Stimulated activated CD4-positive, alpha-beta T cell treated with anti-CD3 and anti-CD28 coated beads, TNF-alpha, amount 100 ng/mL, for 1 hour (primary cell): ENCODE measurements around the gene ZSCAN25.
"Not testable (repeated sequence)": the region's sequence is repeated elsewhere in the genome, so short reads cannot be mapped to it uniquely, and the experiment has no call there.

Experiments
- DNase-seq, 3 donors: peaks; one replicate each; pipeline ENCODE4 v3.0.0-alpha.2; 2020; ENCODE audit warnings: low read depth in 3 of 3, low spot score in 1 of 3

ZSCAN25 gene

DNA sequence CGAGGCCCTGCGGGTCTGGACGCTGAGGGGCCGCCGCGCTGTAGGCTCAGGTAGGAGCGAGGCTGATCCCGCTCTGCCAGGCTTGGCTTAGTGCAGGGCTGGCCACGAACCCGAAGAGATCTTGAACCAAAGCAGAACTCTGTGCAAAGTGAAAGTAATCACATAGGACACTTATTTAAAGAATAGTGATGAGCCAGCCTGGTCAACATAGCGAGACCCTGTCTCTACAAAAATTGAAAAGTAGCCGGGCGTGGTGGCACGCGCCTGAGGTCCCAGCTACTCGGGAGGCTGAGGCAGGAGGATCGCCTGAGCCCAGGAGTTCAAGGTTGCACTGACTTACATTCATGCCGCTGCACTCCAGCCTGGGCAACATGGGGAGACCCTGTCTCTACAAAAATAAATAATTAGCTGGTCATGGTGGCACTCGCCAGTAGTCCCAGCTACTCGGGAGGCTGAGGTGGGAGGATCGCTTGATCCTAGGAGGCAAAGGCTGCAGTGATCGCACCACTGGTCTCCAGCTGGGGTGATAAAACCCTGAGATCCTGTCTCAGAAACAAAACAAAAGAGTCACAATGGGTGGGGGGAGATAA, 541 bp downstream of the ZSCAN25 start:
- no peak for DNase-seq

DNA sequence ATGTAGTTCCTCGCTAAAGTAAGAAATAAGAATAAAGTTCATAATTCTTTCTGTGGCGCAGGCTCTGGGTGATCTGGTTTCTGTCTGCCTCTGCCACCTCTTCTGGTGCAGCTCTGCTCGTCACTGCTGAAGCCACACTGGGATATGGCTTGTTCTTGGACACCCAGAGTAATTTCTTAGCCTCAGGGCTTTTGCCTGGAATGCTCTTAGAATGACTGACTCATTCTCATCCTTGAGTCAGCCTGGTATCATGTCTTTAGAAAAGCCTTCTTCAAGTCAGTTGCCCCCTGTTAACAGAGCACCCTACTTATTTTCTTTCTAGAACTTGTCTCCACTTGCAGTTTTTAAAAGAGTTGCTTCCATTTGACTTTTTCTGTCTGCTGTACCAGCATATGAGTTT, 2.0 kb downstream of the ZSCAN25 start:
- no peak for DNase-seq

DNA sequence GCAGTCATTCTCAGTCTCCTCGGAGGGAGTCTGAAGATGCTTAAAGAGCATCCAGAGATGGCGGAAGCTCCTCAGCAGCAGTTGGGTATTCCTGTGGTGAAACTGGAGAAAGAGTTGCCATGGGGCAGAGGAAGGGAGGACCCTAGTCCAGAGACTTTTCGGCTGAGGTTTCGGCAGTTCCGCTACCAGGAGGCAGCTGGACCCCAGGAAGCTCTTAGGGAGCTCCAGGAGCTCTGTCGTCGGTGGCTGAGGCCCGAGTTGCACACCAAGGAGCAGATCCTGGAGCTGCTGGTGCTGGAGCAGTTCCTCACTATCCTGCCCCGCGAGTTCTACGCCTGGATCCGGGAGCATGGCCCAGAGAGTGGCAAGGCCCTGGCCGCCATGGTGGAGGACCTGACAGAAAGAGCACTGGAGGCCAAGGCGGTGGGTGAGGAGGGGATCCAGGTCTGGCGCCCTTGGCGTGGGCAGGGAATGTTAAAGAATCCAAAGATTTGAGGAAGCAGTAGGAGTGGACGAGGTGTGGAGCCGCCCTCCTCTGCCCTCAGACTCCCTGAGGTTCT, 2.9 kb downstream of the ZSCAN25 start:
- DNase-seq, result no peak

DNA sequence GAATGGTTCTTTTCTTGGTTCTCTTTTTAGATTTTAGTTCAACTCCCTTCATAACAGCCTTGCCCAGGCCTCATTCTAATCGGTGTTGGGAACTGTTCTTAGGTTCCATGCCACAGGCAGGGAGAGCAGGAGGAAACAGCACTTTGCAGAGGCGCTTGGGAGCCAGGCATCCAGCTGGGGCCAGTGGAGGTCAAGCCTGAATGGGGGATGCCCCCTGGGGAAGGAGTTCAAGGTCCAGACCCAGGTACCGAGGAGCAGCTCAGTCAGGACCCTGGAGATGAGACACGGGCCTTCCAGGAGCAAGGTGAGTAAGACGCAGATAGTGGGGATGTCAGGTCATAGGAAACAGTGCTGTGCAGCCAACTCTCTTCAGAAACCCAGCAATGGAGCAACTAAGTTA, 4.5 kb downstream of the ZSCAN25 start:
- DNase-seq, result no peak

DNA sequence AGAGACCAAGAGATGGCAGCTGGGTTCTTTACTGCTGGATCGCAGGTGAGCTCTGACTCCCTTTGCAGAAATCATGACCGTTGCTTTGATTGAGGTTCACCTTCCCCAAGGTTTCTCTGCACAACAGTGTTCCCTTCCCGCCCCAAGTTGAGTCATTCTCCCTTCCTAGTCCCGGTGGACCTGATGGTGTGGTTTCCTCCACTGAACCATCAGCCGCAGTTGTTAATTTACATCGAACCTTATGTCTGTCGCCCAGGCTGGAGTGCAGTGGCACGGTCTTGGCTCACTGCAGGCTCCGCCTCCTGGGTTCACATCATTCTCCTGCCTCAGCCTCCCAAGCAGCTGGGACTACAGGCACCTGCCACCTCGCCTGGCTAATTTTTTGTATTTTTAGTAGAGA, 5.8 kb downstream of the ZSCAN25 start:
- no peak for DNase-seq

DNA sequence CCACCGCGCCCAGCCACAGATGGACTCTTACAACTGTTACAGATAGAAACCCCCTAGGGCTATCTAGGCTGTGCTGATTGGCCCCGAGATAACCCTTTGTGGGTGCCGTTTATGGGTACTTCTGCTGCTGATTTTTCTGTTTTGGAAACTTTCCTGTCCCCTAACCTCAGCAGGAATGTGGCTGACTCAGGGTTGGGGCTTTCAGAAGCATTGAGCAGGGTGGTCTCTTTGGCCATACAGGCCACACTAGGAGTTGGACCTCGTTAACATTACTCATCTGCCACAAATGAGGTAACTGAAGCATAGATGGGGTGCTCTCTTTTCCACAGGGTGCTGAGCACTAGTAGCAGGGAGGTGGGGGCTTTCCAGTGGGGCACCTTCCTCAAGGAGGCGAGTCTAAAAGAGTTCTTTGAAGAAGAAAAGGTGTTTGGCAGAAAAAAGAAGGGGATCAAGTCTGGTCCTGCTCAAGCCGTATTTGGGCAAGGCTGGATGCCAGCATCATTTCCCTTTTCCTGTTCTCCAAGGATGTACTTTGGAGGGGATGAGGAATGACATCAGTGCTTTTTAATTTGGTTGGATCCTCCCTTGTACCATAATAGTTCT, 6.4 kb downstream of the ZSCAN25 start:
- no peak for DNase-seq

DNA sequence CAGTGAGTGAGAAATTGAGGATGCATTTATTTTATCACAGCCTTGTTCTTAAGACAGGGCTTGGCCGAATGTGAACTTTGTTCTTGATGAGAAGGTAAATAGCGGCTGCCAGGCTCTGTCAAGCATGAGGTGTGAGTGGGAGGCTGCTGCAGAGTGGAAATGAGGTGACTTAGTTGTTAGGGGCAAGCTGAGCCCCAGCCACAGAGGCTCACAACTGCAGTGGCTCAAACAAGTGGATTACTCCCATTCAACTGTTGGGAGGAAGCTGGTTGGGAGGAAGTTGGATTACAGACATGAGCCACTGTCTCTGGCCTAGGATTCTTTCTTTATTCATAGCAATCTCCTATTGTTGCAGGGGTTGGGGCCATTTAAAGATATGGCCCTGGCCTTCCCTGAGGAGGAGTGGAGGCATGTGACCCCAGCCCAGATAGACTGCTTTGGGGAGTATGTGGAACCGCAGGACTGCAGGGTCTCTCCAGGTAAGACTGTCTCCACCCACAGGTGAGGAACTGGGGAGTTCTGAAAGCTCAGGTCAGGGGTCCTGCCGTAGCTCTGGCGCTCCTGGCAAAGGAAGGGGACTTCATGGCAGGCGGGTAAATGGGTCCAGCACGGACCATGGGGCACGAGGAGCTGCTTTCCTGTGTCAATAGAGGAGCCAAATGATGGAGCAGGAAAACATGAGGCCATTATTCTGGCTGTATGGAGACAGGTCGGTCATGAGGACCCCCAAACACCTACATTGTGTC, 7.1 kb downstream of the ZSCAN25 start:
- DNase-seq, result no peak

DNA sequence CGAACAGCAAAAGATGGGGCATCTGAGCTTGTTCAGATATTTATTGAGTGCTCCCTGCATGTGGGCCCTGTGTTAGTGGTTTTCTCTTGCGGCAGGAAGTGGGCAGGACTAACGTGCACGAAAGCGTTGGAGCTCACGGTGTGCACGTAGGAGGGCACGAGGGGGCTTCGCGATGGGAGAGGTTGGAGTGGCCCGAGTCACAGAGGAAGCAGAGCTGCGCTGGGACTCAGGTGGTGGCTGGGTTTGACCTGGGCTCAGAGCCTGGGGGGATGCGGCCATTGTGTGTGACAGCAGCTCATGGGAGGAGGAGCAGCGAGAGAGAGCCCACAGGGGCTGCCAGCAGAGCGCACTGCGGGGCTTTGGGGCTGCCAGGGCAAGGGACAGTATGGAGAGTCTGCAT, 7.7 kb downstream of the ZSCAN25 start:
- DNase-seq, result peak; percentile 4 to 28 (median 24)

DNA sequence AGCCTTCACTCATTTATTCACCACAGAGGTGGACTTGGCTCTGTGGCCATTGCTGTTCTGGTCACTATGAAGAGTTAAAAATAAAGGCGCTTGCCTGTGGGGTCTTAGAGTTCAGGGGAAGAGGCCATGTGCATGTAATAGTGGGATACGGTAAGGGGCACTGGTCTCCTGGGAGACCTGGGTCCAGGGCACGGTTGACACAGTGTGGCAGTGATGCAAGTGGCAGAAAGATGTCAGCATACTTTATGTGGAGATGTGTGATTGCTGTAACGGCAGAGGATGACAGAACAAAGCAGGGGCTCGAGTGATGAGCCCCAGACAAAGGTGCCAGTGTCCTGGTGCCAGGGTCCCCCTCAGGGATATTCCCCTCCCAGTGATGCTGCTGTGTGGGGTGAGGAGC, 8.6 kb downstream of the ZSCAN25 start:
- no peak for DNase-seq

DNA sequence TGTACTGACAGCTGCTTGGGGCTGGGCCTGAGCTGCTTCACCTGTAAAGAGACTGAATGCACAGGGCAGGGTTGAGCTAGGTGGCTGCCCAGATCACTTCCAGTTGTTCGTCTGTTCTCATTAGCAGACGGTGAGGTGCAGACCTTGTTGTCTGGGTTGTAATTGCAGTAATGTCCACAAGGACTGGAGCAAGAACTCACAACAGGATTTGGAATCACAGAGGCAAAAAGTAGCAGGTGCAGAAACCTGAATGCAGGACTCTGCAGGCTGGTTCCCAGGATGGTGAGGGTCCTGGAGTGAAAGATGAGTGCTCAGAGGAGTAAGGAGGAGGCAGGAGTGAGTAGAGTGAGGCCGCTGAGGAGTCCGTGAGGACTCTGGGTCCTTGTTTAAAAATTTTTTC, 9.2 kb downstream of the ZSCAN25 start:
- no peak for DNase-seq

DNA sequence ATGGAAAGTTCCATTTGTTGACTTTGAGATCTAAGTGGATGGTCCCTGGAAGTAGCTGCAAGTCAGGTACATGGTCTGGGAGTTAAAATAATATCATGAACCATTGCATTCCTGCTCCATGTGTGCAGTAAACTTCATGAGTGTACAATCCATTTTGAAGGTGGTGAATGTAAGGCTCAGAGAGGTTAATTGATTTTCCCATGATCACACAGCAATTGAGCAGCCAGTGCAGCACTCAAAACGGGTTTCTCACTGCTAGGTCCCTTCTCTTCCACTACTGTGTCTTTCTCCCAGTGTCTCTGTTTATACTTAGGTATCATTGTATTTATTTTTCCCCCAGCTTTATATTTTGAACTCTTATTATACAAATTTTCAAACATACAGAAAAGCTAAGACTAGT, 9.9 kb downstream of the ZSCAN25 start:
- DNase-seq, result no peak

DNA sequence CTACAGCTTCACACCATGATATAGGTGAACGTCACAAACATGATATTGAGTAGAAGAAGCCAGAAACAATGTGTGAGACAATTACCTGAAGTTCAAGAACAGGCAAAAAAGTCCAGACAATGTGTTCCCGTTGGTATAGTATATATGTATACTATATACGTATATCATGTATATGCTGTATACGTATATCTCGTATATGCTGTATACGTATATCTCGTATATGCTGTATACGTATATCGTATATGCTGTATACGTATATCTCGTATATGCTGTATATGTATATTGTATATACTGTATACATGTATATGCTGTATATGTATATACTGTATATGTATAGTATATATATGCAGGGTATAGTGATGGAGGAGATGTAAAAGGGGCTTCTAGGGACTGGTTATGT, 10.8 kb downstream of the ZSCAN25 start:
- no peak for DNase-seq

DNA sequence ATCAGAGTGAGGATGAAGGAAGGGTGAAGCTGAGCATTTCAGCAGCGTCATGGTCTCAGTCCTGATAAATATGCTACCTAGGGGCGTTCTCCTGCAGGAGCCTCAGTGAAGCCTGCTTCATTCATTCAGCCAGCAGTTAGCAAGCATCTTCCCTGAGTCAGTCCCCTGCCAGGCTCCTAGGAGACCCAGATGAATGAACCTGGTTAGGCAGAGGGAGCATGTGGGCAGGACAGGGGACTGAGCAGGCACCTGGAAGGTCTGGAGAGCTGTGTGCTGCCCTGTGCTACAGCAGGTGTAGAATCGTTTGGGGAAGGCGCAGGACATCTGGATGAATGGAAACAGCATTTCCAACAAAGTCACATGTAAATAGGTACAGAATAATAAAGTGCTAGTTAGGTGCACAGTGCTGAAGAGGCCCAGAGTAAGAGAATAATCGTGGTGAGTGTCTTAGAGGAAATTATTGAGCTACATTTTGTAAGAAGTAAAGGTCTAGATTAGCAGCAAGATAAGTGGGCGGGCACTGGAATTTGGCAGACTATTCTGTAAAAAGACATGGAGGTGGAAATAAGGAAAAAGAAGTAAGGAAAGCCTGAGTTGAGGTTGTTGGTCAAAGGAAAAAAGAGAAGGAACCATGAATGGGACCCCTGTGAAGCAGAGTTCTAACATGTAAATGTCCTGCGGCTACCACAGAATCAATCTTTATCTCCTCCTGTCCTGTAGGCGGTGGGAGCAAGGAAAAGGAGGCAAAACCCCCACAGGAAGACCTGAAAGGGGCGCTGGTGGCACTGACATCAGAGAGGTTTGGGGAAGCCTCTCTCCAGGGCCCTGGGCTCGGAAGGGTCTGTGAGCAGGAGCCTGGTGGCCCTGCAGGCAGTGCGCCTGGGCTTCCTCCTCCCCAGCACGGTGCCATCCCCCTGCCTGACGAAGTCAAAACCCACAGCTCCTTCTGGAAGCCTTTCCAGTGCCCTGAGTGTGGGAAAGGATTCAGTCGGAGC, 12.0 kb downstream of the ZSCAN25 start:
- DNase-seq, result no peak

DNA sequence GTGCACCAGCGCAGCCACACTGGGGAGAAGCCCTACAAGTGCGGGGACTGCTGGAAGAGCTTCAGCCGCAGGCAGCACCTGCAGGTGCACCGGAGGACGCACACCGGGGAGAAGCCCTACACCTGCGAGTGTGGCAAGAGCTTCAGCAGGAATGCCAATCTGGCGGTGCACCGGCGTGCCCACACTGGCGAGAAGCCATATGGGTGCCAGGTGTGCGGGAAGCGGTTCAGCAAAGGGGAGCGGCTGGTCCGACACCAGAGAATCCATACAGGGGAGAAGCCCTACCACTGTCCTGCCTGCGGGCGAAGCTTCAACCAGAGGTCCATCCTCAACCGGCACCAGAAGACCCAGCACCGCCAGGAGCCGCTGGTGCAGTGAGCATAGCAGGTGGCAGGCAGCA, 12.9 kb downstream of the ZSCAN25 start:
- DNase-seq, result no peak

DNA sequence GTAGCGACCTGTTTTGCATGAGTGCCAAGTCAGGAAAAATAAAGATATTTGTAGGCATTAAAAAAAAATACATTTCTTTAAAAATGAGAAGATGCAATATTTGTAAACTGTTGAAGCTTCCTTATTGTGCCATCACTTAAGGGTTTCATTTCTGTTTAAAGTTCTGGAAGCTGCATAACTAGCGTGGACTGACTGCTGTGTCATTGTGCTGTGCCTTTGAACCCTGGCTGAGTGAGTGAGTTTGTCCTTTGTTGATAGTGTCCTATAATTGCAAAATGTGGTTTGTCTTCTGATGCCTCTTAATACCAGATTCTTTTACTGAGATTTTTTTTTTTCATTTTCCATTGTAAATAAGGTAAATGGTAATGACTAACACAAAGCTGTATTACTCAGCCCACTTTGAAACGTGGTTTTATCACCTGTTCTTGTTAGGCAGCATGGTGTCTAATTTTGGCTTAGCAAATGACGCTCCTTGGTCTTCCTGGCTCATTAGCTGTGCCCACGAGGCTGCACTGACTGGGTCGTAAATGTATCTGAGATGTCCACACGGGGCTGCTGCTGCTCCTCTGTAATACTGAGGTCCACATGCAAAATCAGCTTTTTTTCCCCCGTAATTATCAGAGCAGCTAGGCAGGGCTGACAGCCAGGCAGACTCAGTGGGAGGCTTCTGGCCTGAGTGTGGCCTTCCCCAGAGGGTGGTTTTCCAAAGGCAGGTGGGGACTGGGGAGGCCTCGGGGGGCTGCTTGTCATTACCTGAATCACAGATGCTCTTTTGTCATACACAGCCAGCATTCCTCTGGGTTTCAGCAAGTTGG, 14.8 kb downstream of the ZSCAN25 start:
- DNase-seq, result no peak

DNA sequence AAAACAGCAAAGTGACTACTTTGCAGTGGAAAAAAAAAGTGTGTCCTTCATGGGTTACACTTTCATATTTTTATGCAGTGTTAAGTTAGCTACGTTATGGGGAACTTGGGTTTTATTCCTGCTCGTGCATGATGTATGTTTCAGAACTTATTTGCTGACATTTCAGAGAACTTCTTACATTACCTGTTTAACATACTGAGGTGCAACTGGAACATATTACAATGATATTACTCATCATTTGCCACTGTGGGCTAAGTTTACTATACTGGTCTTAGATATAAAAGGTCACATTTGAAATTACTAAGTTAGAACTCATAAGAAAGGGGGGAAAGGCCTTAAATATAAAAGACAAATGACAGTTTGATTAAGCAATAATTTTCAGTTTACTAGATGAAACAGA, 20.7 kb downstream of the ZSCAN25 start:
- not testable (repeated sequence) for DNase-seq

DNA sequence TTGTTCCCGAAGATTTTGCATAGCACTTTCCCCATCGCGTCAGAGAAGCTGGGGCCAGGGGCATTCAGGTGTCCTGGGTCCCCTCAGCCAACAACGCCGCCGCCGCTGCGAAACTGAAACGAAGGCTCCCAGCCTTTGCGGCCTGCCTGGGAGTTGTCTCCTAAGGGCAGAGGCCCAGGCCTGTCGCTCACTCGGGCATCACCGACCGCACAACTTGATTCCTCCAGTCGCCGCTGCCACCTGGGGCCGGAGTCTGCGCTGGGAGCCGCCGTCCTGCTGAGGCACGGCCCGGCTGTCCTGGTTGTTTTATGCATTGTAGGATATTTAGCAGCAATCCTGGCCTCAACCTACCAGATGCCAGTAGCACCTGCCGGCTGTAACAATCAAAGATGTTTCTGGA, 22.0 kb downstream of the ZSCAN25 start:
- DNase-seq, result no peak

DNA sequence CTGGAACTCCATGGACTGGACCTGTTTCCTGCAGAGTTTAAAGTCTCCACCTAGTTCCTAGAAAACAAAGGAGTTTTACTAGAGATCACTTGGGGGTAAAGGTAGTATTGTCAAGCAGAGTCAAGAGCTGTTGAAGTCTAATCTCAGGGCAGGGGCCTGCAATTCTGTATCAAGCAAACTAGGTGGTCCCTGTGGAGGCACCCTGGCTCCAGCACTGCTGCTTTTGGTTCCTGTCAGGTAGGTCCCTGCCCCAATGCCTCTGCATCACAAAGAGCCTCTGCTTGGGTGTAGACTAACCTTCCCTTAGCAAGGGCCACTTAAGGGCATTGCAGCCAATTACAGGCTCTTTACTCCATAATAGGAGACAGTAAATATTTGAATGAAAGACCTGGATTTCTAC, 22.5 kb downstream of the ZSCAN25 start:
- DNase-seq, result no peak

DNA sequence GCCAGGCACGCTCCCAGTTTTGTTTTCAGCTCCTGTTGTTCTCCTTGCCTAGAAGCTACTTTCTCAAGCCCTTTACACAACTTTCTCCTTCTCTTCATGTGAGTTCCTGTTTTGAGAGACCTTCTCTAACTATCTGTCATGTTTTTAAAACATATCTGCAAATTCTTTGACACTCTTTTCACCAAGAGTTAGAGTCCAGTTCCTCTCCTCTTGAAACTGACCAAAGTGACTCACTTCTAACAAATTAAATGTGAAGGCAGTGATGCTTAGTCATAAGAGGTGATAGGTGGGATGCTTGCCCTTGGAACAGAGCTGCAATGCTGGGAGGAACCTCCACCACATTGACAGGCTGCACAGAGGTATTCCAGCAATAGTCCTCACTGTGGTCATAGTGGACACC, 25.3 kb downstream of the ZSCAN25 start:
- DNase-seq, result no peak

DNA sequence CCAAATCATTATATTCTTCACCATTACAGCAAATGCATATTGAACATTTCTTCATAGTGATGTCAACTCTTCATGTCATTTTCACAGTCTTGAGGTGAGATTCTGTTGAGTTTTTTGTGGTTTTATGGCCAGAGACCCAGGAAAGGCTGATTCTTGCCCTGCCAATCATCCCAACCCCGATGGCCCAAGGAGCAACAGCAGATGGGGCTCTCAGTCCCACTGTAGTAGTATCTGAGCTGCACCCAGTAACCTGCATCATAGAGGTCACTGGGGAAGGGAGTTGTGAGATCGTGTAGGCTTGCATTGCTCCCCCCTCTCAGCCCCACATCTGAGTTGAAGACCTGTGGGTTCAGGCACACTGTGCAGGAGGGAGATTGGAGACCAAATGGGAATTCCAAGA, 26.7 kb downstream of the ZSCAN25 start:
- no peak for DNase-seq
